Measurements from ENCODE around the gene COX4I1. TPM values are rescaled to one million over a fixed set of nuclear protein-coding genes. Genes with fewer than 3 reads are reported as not detected.

The COX4I1 gene
- total RNA-seq, result 100 to 1,000 TPM; 461 to 486 TPM

DNA sequence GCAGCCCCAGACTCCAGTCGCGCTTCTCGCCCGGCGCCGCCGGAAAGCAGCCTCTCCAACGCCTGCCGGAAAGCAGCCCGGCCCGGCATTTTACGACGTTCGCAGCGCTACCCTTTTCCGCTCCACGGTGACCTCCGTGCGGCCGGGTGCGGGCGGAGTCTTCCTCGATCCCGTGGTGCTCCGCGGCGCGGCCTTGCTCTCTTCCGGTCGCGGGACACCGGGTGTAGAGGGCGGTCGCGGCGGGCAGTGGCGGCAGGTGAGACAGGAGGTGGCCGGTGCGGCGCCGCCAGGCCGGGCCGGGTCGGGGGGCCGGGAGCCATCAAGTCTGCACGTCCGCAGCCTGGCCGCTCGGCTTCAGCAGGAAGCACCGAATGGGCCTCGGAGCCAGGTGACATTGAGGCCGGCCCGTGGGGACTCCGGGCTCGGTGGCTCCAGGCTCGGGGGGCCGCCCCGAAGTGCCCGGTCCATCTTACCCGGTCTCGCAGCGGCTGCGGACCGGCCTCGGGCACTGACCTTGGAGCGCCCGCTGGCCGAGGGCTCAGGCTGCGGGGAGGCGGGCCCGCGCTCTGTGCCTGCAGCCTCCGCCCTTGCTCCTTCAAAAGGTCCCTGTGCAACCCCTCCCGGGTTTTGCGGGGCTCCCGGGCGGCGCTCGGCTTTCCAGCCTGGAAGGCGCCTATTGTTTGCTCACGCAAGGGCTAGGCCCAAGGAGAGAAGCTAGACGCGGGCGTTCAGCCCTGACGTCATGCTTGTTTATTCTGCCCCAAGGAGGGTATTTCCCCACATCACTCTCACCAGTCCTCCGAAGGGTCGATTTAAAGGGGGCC is at the start of gene COX4I1, which contains the start of gene EMC8:
COX4I1 (plus strand) TSS at position 199 of the 824 bp plus-strand sequence. CDS start 1,511 bp downstream, outside the sequence.
EMC8 (minus strand) TSS at position 48 of the 824 bp plus-strand sequence. CDS start 249 bp downstream, outside the sequence.
- Mint-ChIP-seq H3K4me1 (peaks cover 63% of the 10 kb centered on the region), H3K36me3 (ENCODE audit: low read depth) (peaks cover 44% of the 10 kb centered on the region), H3K27me3 (no peaks in the 10 kb centered on the region), H3K9me3 (no peaks in the 10 kb centered on the region), H3K27ac (peak within 1 kb of the TSS; percentile 92), H3K4me3 (peak within 1 kb of the TSS; percentile 86)
- ChIA-PET CTCF (interaction anchor here (0.6 to 3.7 kb wide), 2 partner anchors 22 to 69 kb away, joined by 3 to 16 read pairs; no protein-coding TSS in a partner anchor), POLR2A (interaction anchor here (0.5 to 0.6 kb wide), 2 partner anchors 22 to 108 kb away, joined by 3 to 4 read pairs; no protein-coding TSS in a partner anchor)
- DNase-seq, result peak; percentile 94

GRCh38 chr16:85749771-85750145 is 49.7 kb upstream of the COX4I1 start:
- Mint-ChIP-seq H3K4me1 (peaks cover 8% of the 10 kb centered on the region), H3K9me3 (no peaks in the 10 kb centered on the region), H3K36me3 (ENCODE audit: low read depth) (no peaks in the 10 kb centered on the region), H3K27me3 (peaks cover 32% of the 10 kb centered on the region), H3K27ac (no peak overlapping the region), H3K4me3 (peak overlapping the region; percentile 53)
- POLR2A ChIA-PET, result no interaction called here
- CTCF ChIA-PET, result interaction anchor here (1.1 kb wide), 1 partner anchor 70 kb away, joined by 3 read pairs; no protein-coding TSS in a partner anchor
- no peak for DNase-seq

DNA sequence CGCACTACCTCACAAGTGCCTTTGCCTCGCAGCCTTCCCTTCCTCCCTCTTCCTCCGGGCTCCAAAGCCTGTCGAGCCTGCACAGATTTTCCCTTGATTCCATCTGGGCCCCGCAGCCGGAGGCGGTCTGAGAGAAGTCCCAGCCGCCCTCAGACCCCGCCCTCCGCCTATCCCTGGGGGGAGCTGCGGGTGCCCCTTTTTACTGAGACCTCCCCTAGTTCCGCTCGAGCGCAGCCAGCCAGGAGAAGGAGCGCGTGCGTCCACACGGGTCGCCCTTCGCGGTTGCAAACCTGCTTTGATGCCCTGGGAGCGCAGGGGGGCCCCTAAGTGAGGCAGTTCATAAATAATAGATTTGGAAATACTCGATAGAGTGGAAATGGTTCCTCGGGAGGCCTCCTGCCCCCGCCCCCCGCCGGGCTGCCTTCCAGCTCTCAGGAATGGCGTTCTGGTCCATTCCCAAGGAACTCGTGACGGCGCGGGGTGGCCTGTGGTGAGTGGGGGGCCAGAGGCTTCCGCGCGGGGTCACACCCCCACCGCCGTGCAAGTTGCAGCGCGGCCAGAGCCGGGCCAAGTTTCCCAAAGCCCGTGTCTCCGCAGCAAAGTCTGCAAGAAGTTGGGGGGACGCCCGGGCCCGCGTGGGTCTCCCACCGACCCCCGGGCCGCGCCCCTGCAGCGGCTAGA is 49.2 kb upstream of the COX4I1 start:
- POLR2A ChIA-PET, result no interaction called here
- peaks cover 8% of the 10 kb centered on the region for H3K4me1 Mint-ChIP-seq
- CTCF ChIA-PET, result interaction anchor here (1.1 kb wide), 1 partner anchor 69 kb away, joined by 3 read pairs; no protein-coding TSS in a partner anchor
- peaks cover 30% of the 10 kb centered on the region for H3K27me3 Mint-ChIP-seq
- peak overlapping the region; percentile 53 for H3K4me3 Mint-ChIP-seq
- H3K36me3 Mint-ChIP-seq (ENCODE audit: low read depth), result no peaks in the 10 kb centered on the region
- no peaks in the 10 kb centered on the region for H3K9me3 Mint-ChIP-seq
- no peak overlapping the region for H3K27ac Mint-ChIP-seq
- no peak for DNase-seq

GRCh38 chr16:85750827-85751697 is 48.4 kb upstream of the COX4I1 start, which contains the start of gene C16orf74:
Gene C16orf74 (minus strand): TSS chr16:85751096. CDS start chr16:85735217, 15,879 bp downstream.
- ChIA-PET CTCF (interaction anchor here (1.1 kb wide), 1 partner anchor 68 kb away, joined by 3 read pairs; no protein-coding TSS in a partner anchor), POLR2A (no interaction called here)
- H3K27ac Mint-ChIP-seq, result no peak within 1 kb of the TSS
- peaks cover 8% of the 10 kb centered on the region for H3K4me1 Mint-ChIP-seq
- peak within 1 kb of the TSS; percentile 53 for H3K4me3 Mint-ChIP-seq
- H3K9me3 Mint-ChIP-seq, result no peaks in the 10 kb centered on the region
- DNase-seq, result no peak
- H3K27me3 Mint-ChIP-seq, result peaks cover 30% of the 10 kb centered on the region
- no peaks in the 10 kb centered on the region for H3K36me3 Mint-ChIP-seq (ENCODE audit: low read depth)

- CTCF ChIA-PET, result interaction anchor here (1.1 kb wide), 1 partner anchor 9 kb away, joined by 5 read pairs; no protein-coding TSS in a partner anchor
- H3K27me3 Mint-ChIP-seq, result peaks cover 30% of the 10 kb centered on the region
- H3K27ac Mint-ChIP-seq, result no peak overlapping the region
- POLR2A ChIA-PET, result no interaction called here
- no peak for DNase-seq
- H3K4me1 Mint-ChIP-seq, result peaks cover 7% of the 10 kb centered on the region
- no peak overlapping the region for H3K4me3 Mint-ChIP-seq
- H3K36me3 Mint-ChIP-seq (ENCODE audit: low read depth), result no peaks in the 10 kb centered on the region
- H3K9me3 Mint-ChIP-seq, result no peaks in the 10 kb centered on the region
These were observed 47.6 kb upstream of the COX4I1 start for GRCh38 chr16:85751698-85752501.

DNA sequence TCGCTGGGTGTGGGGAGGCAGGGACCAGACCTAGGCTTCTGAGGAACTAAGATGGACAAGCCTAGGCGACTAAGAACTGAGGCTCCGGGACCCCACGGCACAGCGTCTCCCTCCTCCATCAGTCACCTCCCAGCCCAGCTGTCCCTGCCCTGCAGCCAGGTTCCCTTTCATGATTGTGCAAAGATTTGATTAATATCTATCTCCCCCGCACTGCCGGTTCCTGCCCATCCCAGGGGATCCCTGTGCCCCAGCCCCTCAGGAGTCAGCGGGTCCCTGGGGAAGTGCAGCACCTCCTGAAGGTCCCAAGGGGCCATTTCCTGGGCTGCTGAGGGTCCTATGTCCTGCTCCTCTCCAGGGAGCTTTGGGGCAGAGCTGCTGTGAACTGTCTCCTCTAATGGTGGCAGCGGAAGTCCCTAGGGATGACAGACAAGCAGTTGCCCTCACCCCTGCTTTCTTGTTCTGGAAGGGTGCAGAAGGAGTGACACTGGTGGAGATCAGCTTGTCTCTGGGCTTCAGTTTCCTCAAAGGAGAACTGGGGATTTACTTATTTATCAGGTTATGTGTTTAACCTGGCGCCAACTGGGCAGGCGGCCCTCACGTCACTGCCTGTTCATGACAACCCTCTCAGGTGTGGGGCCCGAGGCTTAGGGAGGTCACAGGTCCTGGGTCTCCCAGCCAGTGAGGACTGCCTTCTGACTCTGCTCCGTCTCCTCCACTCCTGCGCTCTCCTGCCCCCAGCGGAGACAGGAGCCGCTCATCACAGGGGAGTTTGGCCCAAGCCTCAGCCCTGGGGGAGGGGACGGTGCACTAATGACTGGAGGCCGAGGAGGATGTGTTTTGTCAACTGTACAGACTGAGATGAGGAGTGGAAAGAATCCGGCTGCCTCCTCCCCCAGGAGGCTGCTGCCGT is 46.7 kb upstream of the COX4I1 start:
- DNase-seq, result no peak
- peaks cover 8% of the 10 kb centered on the region for H3K4me1 Mint-ChIP-seq
- ChIA-PET CTCF (interaction anchor here (1.1 kb wide), 1 partner anchor 8 kb away, joined by 5 read pairs; no protein-coding TSS in a partner anchor), POLR2A (no interaction called here)
- H3K9me3 Mint-ChIP-seq, result no peaks in the 10 kb centered on the region
- no peak overlapping the region for H3K4me3 Mint-ChIP-seq
- no peak overlapping the region for H3K27ac Mint-ChIP-seq
- H3K36me3 Mint-ChIP-seq (ENCODE audit: low read depth), result no peaks in the 10 kb centered on the region
- peaks cover 33% of the 10 kb centered on the region for H3K27me3 Mint-ChIP-seq

DNA sequence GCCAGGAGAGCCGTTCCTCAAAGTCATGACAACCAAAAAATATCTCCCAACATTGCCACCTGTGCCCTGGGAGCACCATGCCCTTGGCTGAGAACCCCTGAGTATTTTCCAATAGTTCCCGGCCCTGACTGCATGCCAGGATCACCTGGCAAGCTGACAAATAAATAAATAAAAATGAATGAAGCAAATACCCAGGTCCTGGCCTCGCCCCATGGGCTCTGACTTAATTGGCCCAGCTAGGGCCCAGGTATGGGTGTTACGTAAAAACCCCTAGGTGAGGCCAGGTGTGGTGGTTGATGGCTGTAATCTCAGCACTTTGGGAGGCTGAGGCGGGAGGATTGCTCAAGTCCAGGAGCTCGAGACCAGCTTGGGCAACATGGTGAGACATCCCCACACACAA is 45.9 kb upstream of the COX4I1 start:
- no peaks in the 10 kb centered on the region for H3K9me3 Mint-ChIP-seq
- peaks cover 8% of the 10 kb centered on the region for H3K4me1 Mint-ChIP-seq
- ChIA-PET CTCF (interaction anchor here (1.2 kb wide), 1 partner anchor 1309 kb away, joined by 3 read pairs; no protein-coding TSS in a partner anchor), POLR2A (no interaction called here)
- peaks cover 33% of the 10 kb centered on the region for H3K27me3 Mint-ChIP-seq
- no peak for DNase-seq
- no peak overlapping the region for H3K27ac Mint-ChIP-seq
- no peak overlapping the region for H3K4me3 Mint-ChIP-seq
- H3K36me3 Mint-ChIP-seq (ENCODE audit: low read depth), result no peaks in the 10 kb centered on the region

GRCh38 chr16:85753976-85754375 is 45.5 kb upstream of the COX4I1 start:
- no peaks in the 10 kb centered on the region for H3K36me3 Mint-ChIP-seq (ENCODE audit: low read depth)
- peaks cover 12% of the 10 kb centered on the region for H3K4me1 Mint-ChIP-seq
- CTCF ChIA-PET, result interaction anchor here (1.2 kb wide), 1 partner anchor 1309 kb away, joined by 3 read pairs; no protein-coding TSS in a partner anchor
- no peak overlapping the region for H3K27ac Mint-ChIP-seq
- POLR2A ChIA-PET, result no interaction called here
- no peak overlapping the region for H3K4me3 Mint-ChIP-seq
- DNase-seq, result no peak
- H3K9me3 Mint-ChIP-seq, result no peaks in the 10 kb centered on the region
- peaks cover 35% of the 10 kb centered on the region for H3K27me3 Mint-ChIP-seq

GRCh38 chr16:85754413-85754812 is 45.1 kb upstream of the COX4I1 start:
- CTCF ChIA-PET, result interaction anchor here (1.2 to 1.5 kb wide), 2 partner anchors 67 to 1309 kb away, joined by 3 read pairs; no protein-coding TSS in a partner anchor

DNA sequence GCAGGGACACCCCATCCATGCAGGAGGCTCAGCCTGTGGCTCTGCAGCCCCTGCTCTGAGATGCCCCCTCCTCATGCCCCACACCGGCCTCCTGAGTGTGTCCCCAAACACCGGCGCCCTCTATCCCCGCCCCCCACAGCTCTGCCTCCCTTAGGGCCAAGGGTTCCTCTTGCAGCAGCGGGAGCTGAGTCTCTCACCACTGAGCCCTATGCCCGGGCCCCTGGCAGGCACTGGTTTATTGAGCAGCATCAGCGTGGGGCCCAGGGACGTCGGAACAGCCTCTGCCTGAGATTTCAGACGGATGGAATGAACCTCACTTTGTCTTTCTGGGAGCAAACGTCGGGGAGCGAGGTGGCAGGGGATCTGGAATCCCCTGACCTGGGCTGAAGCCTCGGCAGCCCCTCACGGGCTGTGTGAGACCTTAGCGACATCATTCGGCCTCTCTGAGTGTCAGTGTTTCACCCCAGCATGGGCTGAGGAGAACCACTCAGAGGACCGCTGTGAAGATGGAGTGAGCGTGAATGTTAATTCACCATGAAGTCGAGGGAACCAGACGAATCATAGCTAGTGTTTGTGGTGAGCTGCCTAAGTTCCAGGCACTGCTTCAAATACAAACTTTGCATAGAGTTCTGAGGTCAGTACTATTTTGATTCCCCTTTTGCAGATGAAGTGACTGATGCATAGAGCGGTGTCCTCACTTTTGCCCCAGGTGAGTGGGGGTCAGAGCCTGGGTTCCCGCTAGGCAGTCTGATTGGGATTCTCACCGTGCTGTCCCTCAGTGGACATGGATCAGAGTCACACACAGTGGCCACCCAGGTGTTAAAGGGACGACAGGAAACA is 43.3 kb upstream of the COX4I1 start:
- Mint-ChIP-seq H3K9me3 (no peaks in the 10 kb centered on the region), H3K4me1 (peaks cover 11% of the 10 kb centered on the region), H3K36me3 (ENCODE audit: low read depth) (no peaks in the 10 kb centered on the region), H3K27ac (no peak overlapping the region), H3K27me3 (peaks cover 41% of the 10 kb centered on the region), H3K4me3 (no peak overlapping the region)
- CTCF ChIA-PET, result interaction anchor here (1.5 kb wide), 1 partner anchor 65 kb away, joined by 3 read pairs; no protein-coding TSS in a partner anchor
- POLR2A ChIA-PET, result no interaction called here
- no peak for DNase-seq

More at GRCh38 chr16:85754413-85754812, 45.1 kb upstream of the COX4I1 start:
- Mint-ChIP-seq H3K4me1 (peaks cover 15% of the 10 kb centered on the region), H3K4me3 (no peak overlapping the region), H3K36me3 (ENCODE audit: low read depth) (no peaks in the 10 kb centered on the region), H3K27ac (peak overlapping the region; percentile 36), H3K27me3 (peaks cover 38% of the 10 kb centered on the region), H3K9me3 (no peaks in the 10 kb centered on the region)
- DNase-seq, result no peak
- POLR2A ChIA-PET, result no interaction called here
